Measurements from ENCODE around the gene CARD19. TPM values are rescaled to one million over a fixed set of nuclear protein-coding genes. Genes with fewer than 3 reads are reported as not detected.
A peak's percentile ranks its signal among the peaks of the same experiment; 100 is the strongest.

The CARD19 gene, protein sequence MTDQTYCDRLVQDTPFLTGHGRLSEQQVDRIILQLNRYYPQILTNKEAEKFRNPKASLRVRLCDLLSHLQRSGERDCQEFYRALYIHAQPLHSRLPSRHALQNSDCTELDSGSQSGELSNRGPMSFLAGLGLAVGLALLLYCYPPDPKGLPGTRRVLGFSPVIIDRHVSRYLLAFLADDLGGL
- total RNA-seq (2021; ENCODE audit: unreplicated experiment) (63.4 TPM), Bru-seq, nascent RNA (percentile 59 among the genes with signal in this experiment), BruChase-seq, experiment 1, labeled RNA remaining after a 2-hour chase (percentile 63 among the genes with signal in this experiment), BruChase-seq, experiment 2, labeled RNA remaining after a 6-hour chase (percentile 60 among the genes with signal in this experiment)
- polyA plus RNA-seq (2012; ENCODE audit: insufficient read length) = 72.2 TPM
- long read RNA-seq, transcript CARD19-204 (5 exons, 660 nt) = minor isoform, 7 of 56 reads
- long read RNA-seq, transcript CARD19-206 (2 exons, 2,690 nt) = major isoform, 14 of 56 reads
- long read RNA-seq, transcript CARD19-207 (6 exons, 759 nt) = minor isoform, 13 of 56 reads
- long read RNA-seq, transcript CARD19-201 (6 exons, 855 nt) = minor isoform, 6 of 56 reads
- long read RNA-seq, partial matches to known transcripts = 4 of 56 reads
- long read RNA-seq, other reads (novel, unspliced or antisense) = 12 of 56 reads

DNA sequence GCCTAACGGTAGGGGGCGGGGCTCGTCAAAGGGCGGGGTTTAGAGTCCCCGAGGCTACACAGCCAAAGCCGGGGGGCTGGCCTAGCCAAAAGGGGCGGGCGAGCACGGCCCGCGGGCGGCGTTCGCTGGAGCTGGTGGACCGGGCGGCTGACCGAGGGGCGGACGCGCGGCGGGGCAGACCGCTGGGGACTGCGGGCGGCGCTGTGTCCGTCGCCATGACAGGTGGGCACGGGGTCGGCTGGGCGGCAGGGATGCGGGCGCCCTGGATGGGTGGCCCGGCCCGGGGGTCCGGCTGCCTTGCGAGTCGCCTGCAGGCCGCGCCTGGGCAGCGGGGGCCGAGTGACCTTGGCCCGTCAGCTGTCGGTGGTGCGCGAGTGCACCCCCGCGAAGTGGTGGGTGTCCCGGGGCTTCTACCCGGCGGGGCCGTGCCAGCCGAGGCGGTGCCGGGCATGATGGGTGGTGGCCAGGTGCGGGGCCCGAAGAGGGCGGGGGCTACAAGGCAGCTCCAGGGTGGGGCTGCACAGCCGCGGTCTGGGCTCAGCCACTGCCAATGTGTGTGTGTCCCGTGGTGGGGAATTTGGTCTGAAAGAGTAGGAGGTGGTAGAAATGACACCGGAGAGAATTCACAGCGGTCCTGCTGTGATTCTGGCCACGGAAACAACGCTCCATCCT is at the start of gene CARD19:
TSS of gene CARD19 (plus strand) at position 87 of the 672 bp plus-strand sequence. CDS start at position 216, 129 bp downstream.
- intact Hi-C loops (cut with micrococcal nuclease; ENCODE audit: unreplicated experiment) (loop anchor here (10.0 kb wide), 1 partner anchor 91 kb away; no protein-coding TSS in a partner anchor), in situ Hi-C loops (cut with HindIII; ENCODE audit: low pct_unique_long_range_greater_than_20kb, low sequenced_read_pairs) (no loop called here)
- ChIA-PET POLR2A (no interaction called here), CTCF (no interaction called here)
- Histone ChIP-seq H3K27ac (ENCODE audit: low read length) (peak within 1 kb of the TSS; percentile 90), H3K4me3 (ENCODE audit: low read depth in 2 of 2, low read length in 2 of 2) (peak within 1 kb of the TSS; percentile 67 to 73), H3K4me1 (ENCODE audit: control insufficient read depth, insufficient read depth, low read length) (peaks cover 26% of the 10 kb centered on the region), H3K36me3 (ENCODE audit: control insufficient read depth, insufficient read depth, low read length) (peaks cover 4% of the 10 kb centered on the region; the same call in 1 of the 2 replicates), H3K9me3 (ENCODE audit: control insufficient read depth, insufficient read depth, low read depth, low read length) (no peaks in the 10 kb centered on the region; the same call in 1 of the 2 replicates), H3K27me3 (ENCODE audit: control insufficient read depth, insufficient read depth, low read length) (no peaks in the 10 kb centered on the region)
- BruUV-seq (replicated peaks) = no TSS peak
- ATAC-seq (peak; percentile 58), DNase-seq (ENCODE audit: low read depth, low spot score) (no peak)
- TF ChIP-seq, protein P1, sequence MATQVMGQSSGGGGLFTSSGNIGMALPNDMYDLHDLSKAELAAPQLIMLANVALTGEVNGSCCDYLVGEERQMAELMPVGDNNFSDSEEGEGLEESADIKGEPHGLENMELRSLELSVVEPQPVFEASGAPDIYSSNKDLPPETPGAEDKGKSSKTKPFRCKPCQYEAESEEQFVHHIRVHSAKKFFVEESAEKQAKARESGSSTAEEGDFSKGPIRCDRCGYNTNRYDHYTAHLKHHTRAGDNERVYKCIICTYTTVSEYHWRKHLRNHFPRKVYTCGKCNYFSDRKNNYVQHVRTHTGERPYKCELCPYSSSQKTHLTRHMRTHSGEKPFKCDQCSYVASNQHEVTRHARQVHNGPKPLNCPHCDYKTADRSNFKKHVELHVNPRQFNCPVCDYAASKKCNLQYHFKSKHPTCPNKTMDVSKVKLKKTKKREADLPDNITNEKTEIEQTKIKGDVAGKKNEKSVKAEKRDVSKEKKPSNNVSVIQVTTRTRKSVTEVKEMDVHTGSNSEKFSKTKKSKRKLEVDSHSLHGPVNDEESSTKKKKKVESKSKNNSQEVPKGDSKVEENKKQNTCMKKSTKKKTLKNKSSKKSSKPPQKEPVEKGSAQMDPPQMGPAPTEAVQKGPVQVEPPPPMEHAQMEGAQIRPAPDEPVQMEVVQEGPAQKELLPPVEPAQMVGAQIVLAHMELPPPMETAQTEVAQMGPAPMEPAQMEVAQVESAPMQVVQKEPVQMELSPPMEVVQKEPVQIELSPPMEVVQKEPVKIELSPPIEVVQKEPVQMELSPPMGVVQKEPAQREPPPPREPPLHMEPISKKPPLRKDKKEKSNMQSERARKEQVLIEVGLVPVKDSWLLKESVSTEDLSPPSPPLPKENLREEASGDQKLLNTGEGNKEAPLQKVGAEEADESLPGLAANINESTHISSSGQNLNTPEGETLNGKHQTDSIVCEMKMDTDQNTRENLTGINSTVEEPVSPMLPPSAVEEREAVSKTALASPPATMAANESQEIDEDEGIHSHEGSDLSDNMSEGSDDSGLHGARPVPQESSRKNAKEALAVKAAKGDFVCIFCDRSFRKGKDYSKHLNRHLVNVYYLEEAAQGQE (IDR thresholded peaks at IDR 0.05; ENCODE audit: insufficient read depth in 1 of 2, low read depth in 2 of 2, low read length in 1 of 2) = no peak
- TF ChIP-seq SIN3A (IDR thresholded peaks at IDR 0.05; ENCODE audit: borderline replicate concordance, insufficient read depth, low read depth, low read length) = peak; percentile 39; the same call in 1 of the 2 replicates

DNA sequence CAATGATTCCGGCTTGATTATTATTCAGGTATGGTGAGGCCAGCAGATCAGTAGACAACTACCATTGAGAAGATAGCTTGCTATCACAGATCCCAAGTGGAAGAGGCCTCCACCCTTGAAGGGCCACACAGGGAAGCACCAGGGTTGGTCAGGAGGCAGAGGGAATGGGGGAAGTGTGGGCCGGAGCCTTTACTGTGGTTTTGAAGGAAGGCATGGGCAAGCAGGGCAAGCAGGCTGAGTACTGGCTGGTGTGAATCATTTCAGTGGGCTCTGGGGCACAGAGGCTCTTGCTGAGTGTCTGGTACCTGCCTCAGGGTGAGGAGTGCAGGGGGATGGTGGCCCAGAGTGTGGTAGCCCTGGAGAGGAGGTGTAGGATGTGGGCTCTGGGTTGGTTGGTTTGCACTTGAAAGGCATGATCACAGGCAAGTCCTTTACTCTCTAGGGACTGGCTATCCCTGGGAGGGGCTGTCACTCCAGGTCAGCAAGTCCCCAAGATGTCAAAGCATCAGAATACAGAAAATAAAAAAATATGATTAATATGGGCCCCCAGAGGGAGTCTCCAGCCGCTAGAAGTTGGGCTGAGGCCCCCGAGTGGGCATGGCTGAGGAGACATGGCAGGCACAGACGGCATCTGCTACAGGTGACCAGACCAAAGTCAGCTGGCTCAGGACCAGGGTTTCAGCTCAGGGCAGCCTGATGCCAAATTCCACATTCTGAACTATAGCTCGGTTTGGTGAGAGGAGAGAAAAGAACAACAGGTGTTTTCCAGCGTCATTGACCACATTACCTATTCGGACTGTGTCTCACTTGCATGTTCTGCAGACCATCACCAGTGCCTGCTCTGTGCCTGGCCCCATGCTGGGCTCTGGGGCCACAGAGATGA is 47.2 kb upstream of the CARD19 start:
- Histone ChIP-seq H3K4me1 (ENCODE audit: control insufficient read depth, insufficient read depth, low read length) (no peaks in the 10 kb centered on the region; the same call in 1 of the 2 replicates), H3K4me3 (ENCODE audit: low read depth in 2 of 2, low read length in 2 of 2) (no peak overlapping the region), H3K36me3 (ENCODE audit: control insufficient read depth, insufficient read depth, low read length) (no peaks in the 10 kb centered on the region), H3K27ac (ENCODE audit: low read length) (no peak overlapping the region), H3K9me3 (ENCODE audit: control insufficient read depth, insufficient read depth, low read depth, low read length) (no peaks in the 10 kb centered on the region), H3K27me3 (ENCODE audit: control insufficient read depth, insufficient read depth, low read length) (no peaks in the 10 kb centered on the region)
- in situ Hi-C loops (cut with HindIII; ENCODE audit: low pct_unique_long_range_greater_than_20kb, low sequenced_read_pairs) = no loop called here
- TF ChIP-seq SIN3A (IDR thresholded peaks at IDR 0.05; ENCODE audit: borderline replicate concordance, insufficient read depth, low read depth, low read length) = no peak
- TF ChIP-seq, protein P1 (IDR thresholded peaks at IDR 0.05; ENCODE audit: insufficient read depth in 1 of 2, low read depth in 2 of 2, low read length in 1 of 2) = no peak
- TF ChIP-seq TCF7L2 (IDR thresholded peaks at IDR 0.05; ENCODE audit: low read depth, low read length) = no peak
- TF ChIP-seq POLR2AphosphoS5 (IDR thresholded peaks at IDR 0.05; ENCODE audit: low read depth, low read length) = no peak
- TF ChIP-seq, protein P2, sequence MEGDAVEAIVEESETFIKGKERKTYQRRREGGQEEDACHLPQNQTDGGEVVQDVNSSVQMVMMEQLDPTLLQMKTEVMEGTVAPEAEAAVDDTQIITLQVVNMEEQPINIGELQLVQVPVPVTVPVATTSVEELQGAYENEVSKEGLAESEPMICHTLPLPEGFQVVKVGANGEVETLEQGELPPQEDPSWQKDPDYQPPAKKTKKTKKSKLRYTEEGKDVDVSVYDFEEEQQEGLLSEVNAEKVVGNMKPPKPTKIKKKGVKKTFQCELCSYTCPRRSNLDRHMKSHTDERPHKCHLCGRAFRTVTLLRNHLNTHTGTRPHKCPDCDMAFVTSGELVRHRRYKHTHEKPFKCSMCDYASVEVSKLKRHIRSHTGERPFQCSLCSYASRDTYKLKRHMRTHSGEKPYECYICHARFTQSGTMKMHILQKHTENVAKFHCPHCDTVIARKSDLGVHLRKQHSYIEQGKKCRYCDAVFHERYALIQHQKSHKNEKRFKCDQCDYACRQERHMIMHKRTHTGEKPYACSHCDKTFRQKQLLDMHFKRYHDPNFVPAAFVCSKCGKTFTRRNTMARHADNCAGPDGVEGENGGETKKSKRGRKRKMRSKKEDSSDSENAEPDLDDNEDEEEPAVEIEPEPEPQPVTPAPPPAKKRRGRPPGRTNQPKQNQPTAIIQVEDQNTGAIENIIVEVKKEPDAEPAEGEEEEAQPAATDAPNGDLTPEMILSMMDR (IDR thresholded peaks at IDR 0.05) = no peak
- DNase-seq (ENCODE audit: low read depth, low spot score) (no peak), ATAC-seq (no peak)
- POLR2A ChIA-PET = no interaction called here
- intact Hi-C loops (cut with micrococcal nuclease; ENCODE audit: unreplicated experiment) = no loop called here
- CTCF ChIA-PET = no interaction called here
- no TSS peak for BruUV-seq (replicated peaks)
